HepG2 (cell line): ENCODE data around the gene CMIP. TPM values are rescaled to one million over a fixed set of nuclear protein-coding genes. Genes with fewer than 3 reads are reported as not detected.

Source experiments
- E2F5 ChIP-seq: sonication (generic); formaldehyde crosslinking; conservative IDR thresholded peaks from 2 replicates; pipeline ENCODE4 v1.4.0; 2020; ENCODE audit warnings: missing genetic modification reagents
- ESRRA ChIP-seq: sonication (generic); formaldehyde crosslinking; IDR thresholded peaks from 2 replicates; pipeline ENCODE4 v1.5.1; 2020; ENCODE audit warnings: mild to moderate bottlenecking, low read depth, missing genetic modification reagents
- GABPA ChIP-seq, 2 experiments: IDR thresholded peaks; 2 replicates each; pipeline ENCODE4 v1.6.1; 2011 to 2016; ENCODE audit warnings: low read depth in 2 of 2, low read length in 1 of 2, missing biosample characterization in 1 of 2, missing genetic modification characterization in 1 of 2
- HDAC2 ChIP-seq: sonication (generic); formaldehyde crosslinking; IDR thresholded peaks from 2 replicates; pipeline ENCODE4 v1.4.0; 2020; ENCODE audit warnings: missing genetic modification reagents
- IRX3 ChIP-seq: sonication (generic); formaldehyde crosslinking; IDR thresholded peaks from 2 replicates; pipeline ENCODE4 v1.8.1; 2023; ENCODE audit warnings: mild to moderate bottlenecking, low read depth, missing genetic modification reagents, borderline replicate concordance
- KDM2A ChIP-seq: sonication (generic); formaldehyde crosslinking; IDR thresholded peaks from 2 replicates; pipeline ENCODE4 v1.4.0; 2020; ENCODE audit warnings: low read depth, missing genetic modification reagents, borderline replicate concordance
- MBNL3 ChIP-seq: fragments of 250-450 bp; sonication (Bioruptor Pico); conservative IDR thresholded peaks from 2 replicates; pipeline ENCODE4 v1.8.0; 2022; ENCODE audit warnings: mild to moderate bottlenecking, inconsistent platforms
- MED8 ChIP-seq: sonication (generic); formaldehyde crosslinking; IDR thresholded peaks from 2 replicates; pipeline ENCODE4 v1.8.1; 2023; ENCODE audit warnings: mild to moderate bottlenecking, missing genetic modification reagents; ENCODE audit not compliant: insufficient replicate concordance
- NCOA5 ChIP-seq: sonication (generic); formaldehyde crosslinking; IDR thresholded peaks from 2 replicates; pipeline ENCODE4 v1.4.0; 2020; ENCODE audit warnings: missing genetic modification reagents
- NRL ChIP-seq: sonication (generic); formaldehyde crosslinking; IDR thresholded peaks from 2 replicates; pipeline ENCODE4 v1.5.0; 2020; ENCODE audit warnings: missing genetic modification reagents, mild to moderate bottlenecking, moderate library complexity, borderline replicate concordance
- PHF21A ChIP-seq: sonication (generic); formaldehyde crosslinking; IDR thresholded peaks from 2 replicates; pipeline ENCODE4 v1.5.0; 2020; ENCODE audit warnings: mild to moderate bottlenecking, missing genetic modification reagents
- POGK ChIP-seq: sonication (generic); formaldehyde crosslinking; conservative IDR thresholded peaks from 2 replicates; pipeline ENCODE4 v1.8.0; 2022; ENCODE audit warnings: mild to moderate bottlenecking, moderate library complexity, missing genetic modification reagents
- PRDM4 ChIP-seq: sonication (generic); formaldehyde crosslinking; IDR thresholded peaks from 2 replicates; pipeline ENCODE4 v1.9.0; 2021; ENCODE audit warnings: missing genetic modification reagents, borderline replicate concordance
- SP1 ChIP-seq, 2 experiments: fragments of 450-650 bp in 1 of 2; sonication (generic) in 1 of 2; formaldehyde crosslinking in 1 of 2; IDR thresholded peaks; 2 replicates each; pipeline versions ENCODE4 v1.4.0 to v1.6.1; 2016 to 2020; ENCODE audit warnings: missing genetic modification reagents in 1 of 2
- ZBTB38 ChIP-seq: sonication (generic); formaldehyde crosslinking; IDR thresholded peaks from 2 replicates; pipeline ENCODE4 v1.5.1; 2020; ENCODE audit warnings: mild to moderate bottlenecking, missing genetic modification reagents
- ZBTB7B ChIP-seq: sonication (generic); formaldehyde crosslinking; IDR thresholded peaks from 2 replicates; pipeline ENCODE4 v1.4.0; 2020; ENCODE audit warnings: missing genetic modification reagents
- ZC3H4 ChIP-seq: sonication (generic); formaldehyde crosslinking; IDR thresholded peaks from 2 replicates; pipeline ENCODE4 v1.4.0; 2020; ENCODE audit warnings: missing genetic modification reagents, borderline replicate concordance
- ZNF563 ChIP-seq: sonication (generic); formaldehyde crosslinking; IDR thresholded peaks from 2 replicates; pipeline ENCODE4 v1.8.0; 2022; ENCODE audit warnings: mild to moderate bottlenecking, moderate library complexity, missing genetic modification reagents
- ZNF569 ChIP-seq: sonication (generic); formaldehyde crosslinking; IDR thresholded peaks from 2 replicates; pipeline ENCODE4 v1.5.0; 2020; ENCODE audit warnings: mild to moderate bottlenecking, missing genetic modification reagents, moderate library complexity, borderline replicate concordance
- ZNF597 ChIP-seq: sonication (generic); formaldehyde crosslinking; IDR thresholded peaks from 2 replicates; pipeline ENCODE4 v1.5.0; 2020; ENCODE audit warnings: missing genetic modification reagents
- ZNF749 ChIP-seq: sonication (generic); formaldehyde crosslinking; IDR thresholded peaks from 2 replicates; pipeline ENCODE4 v1.8.0; 2022; ENCODE audit warnings: mild to moderate bottlenecking, missing genetic modification reagents, moderate library complexity, borderline replicate concordance
- polyA plus RNA-seq, 8 experiments: library from polyadenylated mRNA; depleted of rRNA in 3 of 8; stranded (reverse) in 7 of 8; unstranded in 1 of 8; fragments of >200 nt; fragmentation: Illumina TruSeq in 4 of 8; extraction: Trizol in 4 of 8; gene quantifications; 2 replicates each; pipeline versions ENCODE4 v1.2.1 to v1.2.3, GENCODE V29; 2011 to 2016; ENCODE audit warnings: low read depth in 4 of 8, missing spikeins in 1 of 8, mixed read lengths in 1 of 8; ENCODE audit not compliant: insufficient read depth in 1 of 8
- total RNA-seq, 5 experiments: library from RNA; depleted of rRNA; stranded (reverse); fragments of >200 nt; fragmentation: Illumina TruSeq; extraction: Trizol; gene quantifications; 2 replicates each; pipeline ENCODE4 v1.2.3, GENCODE V29; 2016; ENCODE audit warnings: low read depth in 1 of 5

Gene CMIP
- total and polyA plus RNA-seq, 2 of the 13 experiments (the other 11 are each of a cell fraction or from before 2014, with no cell fraction given), result 10.9 to 18.1 TPM

- TF ChIP-seq PRDM4, result no peak
- peak; percentile 99 for TF ChIP-seq PHF21A
- peak; percentile 92 for TF ChIP-seq ZBTB38 (CRISPR knock-in tag)
- TF ChIP-seq ZNF569, result no peak
- TF ChIP-seq E2F5 (CRISPR knock-in tag), result 0 out of 2 replicates have a peak, but pooled peaks have one; percentile 54
- peak; percentile 87; the same call in 1 of the 2 replicates for TF ChIP-seq ESRRA (CRISPR knock-in tag)
- peak; percentile 92 for TF ChIP-seq KDM2A
- peak; percentile 88 for TF ChIP-seq ZNF563
- TF ChIP-seq ZBTB7B, result peak; percentile 95
- no peak for TF ChIP-seq GABPA (IDR thresholded peaks at IDR 0.05; ENCODE audit: low read depth, low read length)
- peak; percentile 70 for TF ChIP-seq GABPA (CRISPR knock-in tag; IDR thresholded peaks at IDR 0.05; ENCODE audit: low read depth)
- no peak for TF ChIP-seq NCOA5 (CRISPR knock-in tag)
- no peak for TF ChIP-seq ZNF597 (CRISPR knock-in tag)
- peak; percentile 99 for TF ChIP-seq HDAC2 (CRISPR knock-in tag)
- TF ChIP-seq NRL (CRISPR knock-in tag), result peak; percentile 94
- TF ChIP-seq SP1 (IDR thresholded peaks at IDR 0.05), result no peak
- TF ChIP-seq SP1 (CRISPR knock-in tag; IDR thresholded peaks at IDR 0.05), result peak; percentile 48; the same call in 1 of the 2 replicates
- TF ChIP-seq ZNF749 (CRISPR knock-in tag), result peak; percentile 19; the same call in 1 of the 2 replicates
- no peak; the same call in 1 of the 2 replicates for TF ChIP-seq IRX3
- no peak for TF ChIP-seq MBNL3
- peak; percentile 92 for TF ChIP-seq POGK
- TF ChIP-seq MED8 (CRISPR knock-in tag), result no peak
- peak; percentile 67; the same call in 1 of the 2 replicates for TF ChIP-seq ZC3H4
Measured at GRCh38 chr16:81448154-81449131, 3.8 kb downstream of the CMIP start (continued).
